Left renal pelvis (tissue), 4 donors: ENCODE results near the gene OLFM1. TPM values are rescaled to one million over a fixed set of nuclear protein-coding genes. Genes with fewer than 3 reads are reported as not detected.

Experiments
- DNase-seq, 4 donors: peaks; one replicate each; pipeline ENCODE4 v3.0.0-alpha.2; 2013; ENCODE audit warnings: low read depth in 4 of 4, low spot score in 3 of 4
- polyA plus RNA-seq, 4 donors: library from polyadenylated mRNA; unstranded; fragments of 120-200 nt; gene quantifications; one replicate each; pipeline ENCODE4 v1.2.1, GENCODE V29; 2013; ENCODE audit not compliant: insufficient read length in 4 of 4

OLFM1 gene
- polyA plus RNA-seq: 10 to 100 TPM in 1 of 4 donors, 1 to 10 TPM in 3; 3.6 to 15.5 (median 4.3) TPM

GRCh38 chr9:135087489-135087792 is at the start of gene OLFM1:
TSS of gene OLFM1 (plus strand) at chr9:135087668. CDS start at chr9:135087990, 322 bp downstream.
- DNase-seq: peak in 1 of 4 donors; percentile 36

GRCh38 chr9:135038331-135038730 is 49.1 kb upstream of the OLFM1 start:
- no peak for DNase-seq

- no peak for DNase-seq
Measured at GRCh38 chr9:135038826-135039225, 48.6 kb upstream of the OLFM1 start.

GRCh38 chr9:135039266-135039870 is 48.1 kb upstream of the OLFM1 start:
- DNase-seq: no peak

- DNase-seq: no peak
Measured at GRCh38 chr9:135039916-135040645, 47.4 kb upstream of the OLFM1 start.

- DNase-seq: no peak
Measured at GRCh38 chr9:135040892-135041291, 46.6 kb upstream of the OLFM1 start.

- no peak for DNase-seq
Measured at GRCh38 chr9:135043345-135043744, 44.1 kb upstream of the OLFM1 start.

GRCh38 chr9:135045264-135045927 is 42.1 kb upstream of the OLFM1 start:
- DNase-seq: no peak

- DNase-seq: no peak
Measured at GRCh38 chr9:135045928-135046738, 41.3 kb upstream of the OLFM1 start.

GRCh38 chr9:135046739-135047350 is 40.6 kb upstream of the OLFM1 start:
- no peak for DNase-seq

GRCh38 chr9:135047521-135047920 is 39.9 kb upstream of the OLFM1 start:
- DNase-seq: no peak

GRCh38 chr9:135048046-135048757 is 39.3 kb upstream of the OLFM1 start:
- no peak for DNase-seq

GRCh38 chr9:135048758-135049444 is 38.6 kb upstream of the OLFM1 start:
- DNase-seq: no peak

GRCh38 chr9:135049460-135049859 is 38.0 kb upstream of the OLFM1 start:
- DNase-seq: no peak

- no peak for DNase-seq
Measured at GRCh38 chr9:135050072-135050990, 37.1 kb upstream of the OLFM1 start.

GRCh38 chr9:135051316-135052038 is 36.0 kb upstream of the OLFM1 start:
- DNase-seq: no peak

- no peak for DNase-seq
Measured at GRCh38 chr9:135053133-135053532, 34.3 kb upstream of the OLFM1 start.

- DNase-seq: no peak
Measured at GRCh38 chr9:135055181-135055580, 32.3 kb upstream of the OLFM1 start.
